ENCODE measurements around the gene GNG4. TPM values are rescaled to one million over a fixed set of nuclear protein-coding genes. Genes with fewer than 3 reads are reported as not detected.

Gene GNG4
- total RNA-seq, 2 experiments from 2014 or later: not detected

- POLR2A ChIA-PET: no interaction called here
Measured at GRCh38 chr1:235571482-235571881, 78.1 kb downstream of the GNG4 start.

GRCh38 chr1:235567812-235568503 is 81.6 kb downstream of the GNG4 start:
- Histone ChIP-seq H2AFZ (ENCODE audit: low read length) (no peak overlapping the region), H3K36me3 (ENCODE audit: insufficient read depth, low read length) (no peaks in the 10 kb centered on the region), H3K4me3 (ENCODE audit: low read depth, low read length, poor library complexity, severe bottlenecking) (no peak overlapping the region), H4K20me1 (ENCODE audit: insufficient read depth, low read length) (no peaks in the 10 kb centered on the region), H3K9me3 (ENCODE audit: low read length) (no peaks in the 10 kb centered on the region), H3K9me2 (ENCODE audit: insufficient read depth, low read length) (no peaks in the 10 kb centered on the region), H3K27ac (ENCODE audit: low read depth, low read length, poor library complexity, severe bottlenecking) (no peak overlapping the region), H3K4me2 (ENCODE audit: low read length) (no peak overlapping the region), H3K79me2 (ENCODE audit: insufficient read depth, low read depth, low read length) (no peaks in the 10 kb centered on the region), H3K4me1 (ENCODE audit: insufficient read depth, low read length, poor library complexity, severe bottlenecking) (no peaks in the 10 kb centered on the region)
- no peak for TF ChIP-seq EZH2phosphoT487 (IDR thresholded peaks at IDR 0.05; ENCODE audit: borderline replicate concordance, low read depth, low read length)
- no peak for TF ChIP-seq CTCF (conservative IDR thresholded peaks at IDR 0.05; ENCODE audit: low read length)
- POLR2A ChIA-PET: no interaction called here
- BruUV-seq (replicated peaks): no TSS peak
- DNase-seq (ENCODE audit: low spot score): no peak
- CTCF ChIA-PET (ENCODE audit: unreplicated experiment): no interaction called here
- intact Hi-C loops (cut with micrococcal nuclease; ENCODE audit: unreplicated experiment): no loop called here

More at GRCh38 chr1:235571482-235571881, 78.1 kb downstream of the GNG4 start:
- no peaks in the 10 kb centered on the region for H3K4me1 ChIP-seq (ENCODE audit: insufficient read depth, low read length, poor library complexity, severe bottlenecking)
- no peak overlapping the region for H3K4me2 ChIP-seq (ENCODE audit: low read length)
- BruUV-seq (replicated peaks): no TSS peak
- no peaks in the 10 kb centered on the region for H4K20me1 ChIP-seq (ENCODE audit: insufficient read depth, low read length)
- no peak for TF ChIP-seq EZH2phosphoT487 (IDR thresholded peaks at IDR 0.05; ENCODE audit: borderline replicate concordance, low read depth, low read length)
- TF ChIP-seq CTCF (conservative IDR thresholded peaks at IDR 0.05; ENCODE audit: low read length): no peak
- no peaks in the 10 kb centered on the region for H3K79me2 ChIP-seq (ENCODE audit: insufficient read depth, low read depth, low read length)
- CTCF ChIA-PET (ENCODE audit: unreplicated experiment): no interaction called here
- no peak for DNase-seq (ENCODE audit: low spot score)
- intact Hi-C loops (cut with micrococcal nuclease; ENCODE audit: unreplicated experiment): no loop called here
- H3K9me2 ChIP-seq (ENCODE audit: insufficient read depth, low read length): no peaks in the 10 kb centered on the region
- H3K9me3 ChIP-seq (ENCODE audit: low read length): no peaks in the 10 kb centered on the region
- H3K36me3 ChIP-seq (ENCODE audit: insufficient read depth, low read length): no peaks in the 10 kb centered on the region
- no peak overlapping the region for H3K27ac ChIP-seq (ENCODE audit: low read depth, low read length, poor library complexity, severe bottlenecking)
- H3K4me3 ChIP-seq (ENCODE audit: low read depth, low read length, poor library complexity, severe bottlenecking): no peak overlapping the region
- no peak overlapping the region for H2AFZ ChIP-seq (ENCODE audit: low read length)

- Histone ChIP-seq H3K9me2 (ENCODE audit: insufficient read depth, low read length) (no peaks in the 10 kb centered on the region), H3K79me2 (ENCODE audit: insufficient read depth, low read depth, low read length) (no peaks in the 10 kb centered on the region), H3K36me3 (ENCODE audit: insufficient read depth, low read length) (no peaks in the 10 kb centered on the region), H4K20me1 (ENCODE audit: insufficient read depth, low read length) (no peaks in the 10 kb centered on the region), H3K27ac (ENCODE audit: low read depth, low read length, poor library complexity, severe bottlenecking) (no peak overlapping the region), H3K4me2 (ENCODE audit: low read length) (no peak overlapping the region), H3K4me3 (ENCODE audit: low read depth, low read length, poor library complexity, severe bottlenecking) (no peak overlapping the region), H3K4me1 (ENCODE audit: insufficient read depth, low read length, poor library complexity, severe bottlenecking) (no peaks in the 10 kb centered on the region), H2AFZ (ENCODE audit: low read length) (no peak overlapping the region), H3K9me3 (ENCODE audit: low read length) (no peaks in the 10 kb centered on the region)
- BruUV-seq (replicated peaks): no TSS peak
- ChIA-PET CTCF (ENCODE audit: unreplicated experiment) (no interaction called here), POLR2A (no interaction called here)
- no peak for DNase-seq (ENCODE audit: low spot score)
- TF ChIP-seq EZH2phosphoT487 (IDR thresholded peaks at IDR 0.05; ENCODE audit: borderline replicate concordance, low read depth, low read length) (no peak), CTCF (conservative IDR thresholded peaks at IDR 0.05; ENCODE audit: low read length) (no peak)
- intact Hi-C loops (cut with micrococcal nuclease; ENCODE audit: unreplicated experiment): no loop called here
Measured at GRCh38 chr1:235566084-235566483, 83.5 kb downstream of the GNG4 start.

Measured in OCI-LY7 (cell line).